GM12873 (cell line): ENCODE data around the gene VIM.

Source experiments
- TF ChIP-seq, protein P1 (sequence below): IDR thresholded peaks from 2 replicates; pipeline ENCODE4 v1.5.1; 2012; ENCODE audit warnings: low read depth, mild to moderate bottlenecking, moderate library complexity, low read length, control low read depth; ENCODE audit not compliant: insufficient read depth; ENCODE audit errors: missing control alignments

VIM gene

DNA sequence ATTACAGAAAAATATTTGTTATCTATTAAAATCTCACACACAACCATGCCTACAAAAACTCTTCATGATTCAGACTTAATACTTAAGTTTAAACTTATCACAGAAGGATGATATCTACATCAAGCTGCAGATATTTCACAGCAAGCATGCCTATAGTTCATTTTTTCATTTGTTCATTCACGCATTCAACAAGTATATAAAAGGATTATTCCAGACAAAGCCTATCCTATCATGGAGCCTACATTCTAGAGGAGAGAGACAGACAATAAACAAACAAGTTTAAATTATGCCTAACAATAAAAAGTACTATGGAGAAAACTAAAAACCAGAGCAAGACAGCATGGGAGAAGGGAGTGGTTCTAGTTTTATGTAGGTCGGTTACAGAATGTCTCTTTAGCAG, 37.4 kb upstream of the VIM start:
- TF ChIP-seq, protein P1, sequence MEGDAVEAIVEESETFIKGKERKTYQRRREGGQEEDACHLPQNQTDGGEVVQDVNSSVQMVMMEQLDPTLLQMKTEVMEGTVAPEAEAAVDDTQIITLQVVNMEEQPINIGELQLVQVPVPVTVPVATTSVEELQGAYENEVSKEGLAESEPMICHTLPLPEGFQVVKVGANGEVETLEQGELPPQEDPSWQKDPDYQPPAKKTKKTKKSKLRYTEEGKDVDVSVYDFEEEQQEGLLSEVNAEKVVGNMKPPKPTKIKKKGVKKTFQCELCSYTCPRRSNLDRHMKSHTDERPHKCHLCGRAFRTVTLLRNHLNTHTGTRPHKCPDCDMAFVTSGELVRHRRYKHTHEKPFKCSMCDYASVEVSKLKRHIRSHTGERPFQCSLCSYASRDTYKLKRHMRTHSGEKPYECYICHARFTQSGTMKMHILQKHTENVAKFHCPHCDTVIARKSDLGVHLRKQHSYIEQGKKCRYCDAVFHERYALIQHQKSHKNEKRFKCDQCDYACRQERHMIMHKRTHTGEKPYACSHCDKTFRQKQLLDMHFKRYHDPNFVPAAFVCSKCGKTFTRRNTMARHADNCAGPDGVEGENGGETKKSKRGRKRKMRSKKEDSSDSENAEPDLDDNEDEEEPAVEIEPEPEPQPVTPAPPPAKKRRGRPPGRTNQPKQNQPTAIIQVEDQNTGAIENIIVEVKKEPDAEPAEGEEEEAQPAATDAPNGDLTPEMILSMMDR = no peak

DNA sequence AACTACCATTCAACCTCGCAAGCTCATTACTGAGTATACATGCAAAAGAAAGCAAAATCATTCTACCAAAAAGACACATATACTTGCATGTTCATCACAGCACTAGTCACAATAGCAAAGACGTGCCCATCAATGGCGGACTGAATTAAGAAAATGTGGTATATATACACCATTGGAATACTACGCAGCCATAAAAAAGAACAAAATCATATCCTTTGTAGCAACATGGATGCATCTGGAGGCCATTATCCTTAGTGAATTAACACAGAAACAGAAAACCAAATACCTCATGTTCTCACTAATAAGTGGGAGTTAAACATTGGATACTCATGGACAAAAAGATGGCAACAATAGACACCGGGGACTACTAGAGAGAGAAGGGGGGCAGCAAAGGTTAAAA, 33.0 kb upstream of the VIM start:
- TF ChIP-seq, protein P1 = no peak

DNA sequence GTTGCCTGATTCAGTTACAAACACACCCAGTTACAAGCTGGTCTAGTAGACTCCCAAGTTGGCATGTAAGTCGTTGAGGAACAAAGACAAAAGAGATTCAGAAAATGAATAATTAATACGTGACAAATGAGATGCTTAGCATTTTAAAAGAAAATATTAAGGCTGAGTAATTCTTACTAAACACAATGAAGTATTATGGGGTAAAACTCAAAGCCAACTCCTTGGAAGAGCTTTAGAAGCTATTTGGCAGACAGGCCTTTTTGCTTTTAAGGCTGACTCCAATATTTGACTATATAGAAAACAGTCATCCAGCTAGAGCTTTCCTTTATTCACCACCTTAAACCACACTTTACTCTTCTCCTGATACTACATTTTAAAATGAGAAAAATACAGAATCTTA, 32.0 kb upstream of the VIM start:
- TF ChIP-seq, protein P1 = no peak

DNA sequence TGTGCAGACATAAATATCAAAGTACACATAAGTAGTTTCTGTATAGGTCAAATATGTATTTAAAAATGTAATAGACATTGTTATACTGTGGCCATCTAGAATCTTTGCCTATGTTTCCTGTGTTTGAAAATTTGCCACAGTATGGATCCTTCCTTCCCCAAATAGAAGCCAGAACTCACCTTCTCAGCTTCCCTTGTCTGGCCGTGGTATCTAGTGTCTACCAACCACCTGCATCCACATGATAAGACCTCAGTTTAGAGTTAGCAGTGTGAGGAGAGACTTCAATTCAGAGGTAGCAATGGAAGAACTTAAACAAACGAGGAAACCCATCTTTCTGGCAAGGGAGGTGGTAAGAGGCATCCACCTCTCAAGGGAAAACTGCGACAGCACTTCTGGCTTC, 31.5 kb upstream of the VIM start:
- TF ChIP-seq, protein P1 = no peak

DNA sequence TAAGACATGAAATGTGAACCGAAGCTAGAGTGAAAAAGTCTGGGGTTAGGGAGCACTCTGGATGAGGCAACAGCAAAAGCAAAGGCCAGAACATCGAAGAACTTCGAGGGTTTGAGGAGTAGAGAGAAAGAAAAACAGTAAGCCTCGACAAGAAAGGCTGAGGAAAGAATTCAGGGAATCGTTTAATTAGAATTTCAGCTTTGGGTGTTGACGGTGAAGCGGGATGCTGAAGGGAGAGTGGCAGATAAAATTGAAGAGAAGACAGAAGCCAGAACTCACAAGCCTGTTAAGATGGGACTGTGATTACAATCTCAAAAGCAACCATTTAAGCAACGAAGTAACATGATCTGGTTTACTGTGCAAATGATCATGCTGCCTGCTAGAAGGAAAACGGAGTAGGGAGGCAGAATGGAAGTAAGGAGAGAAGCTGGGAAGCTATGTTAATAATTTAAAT, 28.7 kb upstream of the VIM start:
- TF ChIP-seq, protein P1 = no peak

DNA sequence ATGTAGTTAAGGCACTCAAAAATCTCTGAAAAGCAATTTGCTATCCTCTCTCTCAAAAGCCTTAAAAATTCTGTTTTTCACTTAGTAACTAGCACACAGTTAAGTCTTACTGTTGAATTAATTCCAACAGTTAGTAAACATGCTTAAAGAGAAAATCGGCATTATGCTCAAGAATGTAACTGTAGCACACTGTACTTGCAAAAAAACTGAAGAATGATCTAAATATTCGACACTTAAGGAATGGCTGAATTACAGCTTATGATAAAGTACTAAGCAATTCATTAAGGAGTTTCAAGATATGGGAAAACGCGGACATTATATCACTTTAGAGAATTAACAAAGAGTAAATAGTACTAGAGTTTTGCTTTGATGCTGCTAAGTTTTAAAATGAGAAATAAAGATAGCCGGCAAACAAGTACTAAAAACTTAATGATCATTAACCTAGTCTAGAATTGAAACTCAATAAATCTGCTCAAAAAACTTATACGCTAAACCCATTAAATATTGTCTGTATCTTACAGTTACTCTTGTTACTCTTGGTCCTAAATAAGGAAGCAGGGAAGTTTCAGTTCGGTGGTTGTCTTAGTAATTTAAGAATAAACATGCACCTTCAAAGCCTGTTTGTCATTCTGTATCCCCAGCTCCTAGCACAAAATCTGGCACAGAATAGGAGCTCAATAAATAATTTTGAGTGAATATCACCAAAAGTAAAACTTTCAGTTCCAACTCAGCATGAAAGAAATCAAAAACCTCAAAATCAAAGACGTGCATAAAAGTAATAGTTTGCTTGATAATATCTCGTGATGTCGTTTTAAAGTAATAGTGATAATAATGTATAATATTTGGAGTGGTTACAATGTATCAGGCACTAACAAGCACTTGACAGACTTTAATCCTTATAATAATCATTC, 27.8 kb upstream of the VIM start:
- TF ChIP-seq, protein P1 = no peak

DNA sequence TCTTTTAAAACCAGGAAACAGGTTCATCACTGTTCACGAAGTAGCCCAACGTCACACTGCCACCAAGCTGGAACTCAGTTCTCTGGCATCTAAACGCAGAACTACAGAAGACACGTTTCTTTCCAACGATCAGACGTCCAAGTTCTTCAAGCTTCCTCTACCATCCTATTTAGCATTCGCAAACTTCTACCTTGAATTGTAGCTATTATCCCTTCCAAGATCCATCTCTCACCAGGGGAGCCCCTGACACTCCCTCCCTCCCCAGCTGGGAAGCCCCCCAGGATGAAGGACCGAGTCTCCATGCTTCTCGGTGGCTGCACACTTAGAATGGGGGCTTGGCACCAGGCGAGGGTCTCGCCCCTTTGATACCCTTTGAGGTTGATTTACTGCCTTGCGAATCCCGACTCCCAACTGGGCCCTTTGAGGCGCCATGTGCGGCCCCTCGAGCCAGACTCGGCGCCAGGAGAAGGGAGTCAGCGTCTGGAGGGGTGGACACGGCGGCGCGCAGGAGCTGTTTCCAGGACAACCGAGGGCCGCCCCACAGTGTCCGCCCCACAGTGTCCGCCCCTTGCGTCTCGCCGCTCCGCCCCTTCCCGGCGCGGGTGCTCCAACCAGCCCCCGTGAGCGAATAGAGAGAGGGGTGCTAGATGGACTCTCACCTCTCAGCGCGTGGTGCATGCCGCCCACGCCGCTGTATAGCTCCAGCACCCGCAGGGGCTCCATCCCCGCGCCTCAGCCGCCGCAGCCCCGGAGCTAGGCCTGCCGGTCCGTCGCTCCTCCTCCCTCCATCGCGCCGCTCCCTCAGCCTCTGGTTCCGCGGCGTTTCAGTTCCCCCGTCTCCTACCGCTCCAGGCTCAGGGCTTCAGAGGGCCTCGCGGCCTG, 26.9 kb upstream of the VIM start, which contains the start of gene TRDMT1:
TRDMT1 (minus strand) TSS at position 761 of the 882 bp plus-strand sequence; CDS start at position 723, 38 bp downstream.
- TF ChIP-seq, protein P1 = no peak
